GM18909 (cell line): Measurements from ENCODE around the gene MRAP2.
"Not testable (repeated sequence)": the region's sequence is repeated elsewhere in the genome, so short reads cannot be mapped to it uniquely, and the experiment has no call there.

Experiments used
- ATAC-seq: cut with Tn5 transposase; IDR thresholded peaks from one replicate; pipeline ENCODE4 v1.9.1; 2021; ENCODE audit warnings: mild to moderate bottlenecking; ENCODE audit not compliant: unreplicated experiment, poor library complexity

The MRAP2 gene

GRCh38 chr6:84027340-84028181, 6.0 kb upstream of the MRAP2 start:
- ATAC-seq = no peak

GRCh38 chr6:84028350-84028749, 5.2 kb upstream of the MRAP2 start:
- no peak for ATAC-seq

- ATAC-seq = not testable (repeated sequence)
These were observed 1.6 kb upstream of the MRAP2 start for GRCh38 chr6:84032000-84032399.

- no peak for ATAC-seq
These were observed 1.9 kb downstream of the MRAP2 start for GRCh38 chr6:84035484-84035883.

- ATAC-seq = no peak
These were observed 4.0 kb downstream of the MRAP2 start for GRCh38 chr6:84037425-84038089.

- ATAC-seq = no peak
These were observed 9.0 kb downstream of the MRAP2 start for GRCh38 chr6:84042603-84043002.

GRCh38 chr6:84043555-84043954, 10.0 kb downstream of the MRAP2 start:
- no peak for ATAC-seq

GRCh38 chr6:84046755-84047154, 13.2 kb downstream of the MRAP2 start:
- ATAC-seq = no peak

- no peak for ATAC-seq
These were observed 15.0 kb downstream of the MRAP2 start for GRCh38 chr6:84048588-84048987.

GRCh38 chr6:84050408-84050807, 16.8 kb downstream of the MRAP2 start:
- ATAC-seq = no peak

- no peak for ATAC-seq
These were observed 18.8 kb downstream of the MRAP2 start for GRCh38 chr6:84052204-84052882.

GRCh38 chr6:84052883-84053241, 19.3 kb downstream of the MRAP2 start:
- no peak for ATAC-seq

- ATAC-seq = no peak
These were observed 22.1 kb downstream of the MRAP2 start for GRCh38 chr6:84055647-84056046.

- ATAC-seq = no peak
These were observed 24.3 kb downstream of the MRAP2 start for GRCh38 chr6:84057908-84058307.

- no peak for ATAC-seq
These were observed 25.5 kb downstream of the MRAP2 start for GRCh38 chr6:84059082-84059481.

GRCh38 chr6:84061174-84061573, 27.6 kb downstream of the MRAP2 start:
- ATAC-seq = no peak

- no peak for ATAC-seq
These were observed 28.2 kb downstream of the MRAP2 start for GRCh38 chr6:84061613-84062398.

- ATAC-seq = no peak
These were observed 29.1 kb downstream of the MRAP2 start for GRCh38 chr6:84062519-84063154.

- ATAC-seq = no peak
These were observed 32.2 kb downstream of the MRAP2 start for GRCh38 chr6:84065693-84066290.

GRCh38 chr6:84066536-84066935, 33.0 kb downstream of the MRAP2 start:
- no peak for ATAC-seq
